T-helper 1 cell treated with Interleukin-12 subunit alpha and Interleukin-12 subunit beta and Interleukin-4 antibody, amounts not matched to agents 30 ng/mL and 1 ng/mL, for 36 hours (primary cell): ENCODE measurements around the gene AHCY. TPM values are rescaled to one million over a fixed set of nuclear protein-coding genes. Genes with fewer than 3 reads are reported as not detected.

Source experiments
- total RNA-seq: library from RNA; stranded (reverse); gene quantifications from 2 replicates; pipeline ENCODE4 v1.2.3, GENCODE V29; 2022

The AHCY gene
- total RNA-seq, 1 donor from 2014 or later = 61.3 TPM

Other genes with a start within 250 kb of the AHCY start
- 70.0 and 70.8 TPM in 2 replicates for gene EIF2S2, start 191.1 kb downstream of the AHCY start, total RNA-seq
- not detected in 2 replicates for gene ASIP, start 61.9 kb downstream of the AHCY start, total RNA-seq
- gene ITCH, start 59.9 kb upstream of the AHCY start, total RNA-seq = 64.7 and 70.6 TPM in 2 replicates
- 93.9 and 97.8 TPM in 2 replicates for gene DYNLRB1, start 213.1 kb upstream of the AHCY start, total RNA-seq